Measurements from ENCODE around the gene OR5B21. TPM values are rescaled to one million over a fixed set of nuclear protein-coding genes. Genes with fewer than 3 reads are reported as not detected.

Gene OR5B21
- total and polyA plus RNA-seq, 2 experiments from 2014 or later = not detected

DNA sequence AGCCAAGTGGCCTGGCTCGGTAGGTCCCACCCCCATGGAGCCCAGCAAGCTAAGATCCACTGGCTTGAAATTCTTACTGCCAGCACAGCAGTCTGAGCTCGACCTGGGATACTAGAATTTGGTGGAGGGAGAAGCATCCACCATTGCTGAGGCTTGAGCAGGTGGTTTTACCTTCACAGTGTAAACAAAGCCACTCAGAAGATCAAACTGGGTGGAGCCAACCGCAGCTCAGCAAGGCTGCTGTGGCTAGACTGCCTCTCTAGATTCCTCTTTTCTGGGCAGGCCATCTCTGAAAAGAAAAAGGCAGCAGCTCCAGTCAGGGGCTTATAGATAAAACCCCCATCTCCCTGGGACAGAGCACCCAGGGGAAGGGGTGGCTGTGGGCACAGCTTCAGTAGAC is 22.3 kb upstream of the OR5B21 start:
- in situ Hi-C loops (cut with MboI) = no loop called here
- Histone ChIP-seq H3K79me2 (ENCODE audit: insufficient read depth) (peaks cover 33% of the 10 kb centered on the region), H3K4me2 (ENCODE audit: unreplicated experiment) (no peak overlapping the region)

DNA sequence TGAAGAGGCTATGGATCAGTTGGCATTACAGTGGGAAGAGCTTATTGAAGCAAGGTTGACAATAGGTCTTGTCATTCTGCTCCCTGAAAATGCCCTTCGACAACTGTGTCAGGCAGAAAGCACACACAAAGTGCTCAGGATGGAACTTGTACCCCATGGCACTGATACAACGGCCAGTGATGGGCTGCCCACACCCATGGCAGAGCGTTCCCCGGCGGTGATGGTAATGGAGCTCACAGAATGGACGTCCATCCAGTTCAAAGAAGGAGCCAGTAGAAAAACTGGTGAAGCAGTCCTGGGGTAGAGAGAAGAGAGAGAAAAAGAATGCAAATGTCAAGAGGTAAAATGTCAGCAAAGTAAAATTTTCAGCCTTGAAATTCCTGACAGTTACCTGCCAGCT is 19.5 kb upstream of the OR5B21 start:
- Histone ChIP-seq H3K27ac (no peak overlapping the region), H4K20me1 (ENCODE audit: insufficient read depth) (no peaks in the 10 kb centered on the region), H3F3A (ENCODE audit: insufficient read depth) (peaks cover 35% of the 10 kb centered on the region), H3K9me2 (ENCODE audit: insufficient read depth) (no peaks in the 10 kb centered on the region), H3K4me3 (no peak overlapping the region), H2AFZ (no peak overlapping the region), H3K36me3 (ENCODE audit: low read depth) (peaks cover 51% of the 10 kb centered on the region), H3K9ac (no peak overlapping the region), H3K4me2 (ENCODE audit: unreplicated experiment) (no peak overlapping the region), H3K27me3 (replicated peaks; ENCODE audit: insufficient read depth) (no peaks in the 10 kb centered on the region), H3K9me3 (ENCODE audit: low read depth) (no peaks in the 10 kb centered on the region), H3K4me1 (ENCODE audit: insufficient read depth) (peaks cover 7% of the 10 kb centered on the region; the same call in 1 of the 2 replicates), H3K79me2 (ENCODE audit: insufficient read depth) (peaks cover 8% of the 10 kb centered on the region; the same call in 1 of the 2 replicates)
- in situ Hi-C loops (cut with MboI) = no loop called here
- no peak for DNase-seq
- 98 to 99% methylated on average over 6 of the region's 6 CpGs for WGBS, 2 experiments (ENCODE audit: low coverage in 1 of 2, low lambda C conversion rate in 2 of 2, missing lambda C conversion rate in 2 of 2)
- no peak for TF ChIP-seq EZH2phosphoT487 (IDR thresholded peaks at IDR 0.05; ENCODE audit: insufficient read depth, low read depth)
- TF ChIP-seq EZH2 (IDR thresholded peaks at IDR 0.05; ENCODE audit: insufficient read depth, poor library complexity, severe bottlenecking) = no peak

More for the DNA sequence above, 22.3 kb upstream of the OR5B21 start:
- 0 out of 2 replicates have a peak, but pooled peaks cover 4% of the 10 kb centered on the region for H4K20me1 ChIP-seq (ENCODE audit: insufficient read depth)
- peaks cover 61% of the 10 kb centered on the region for H3K36me3 ChIP-seq (ENCODE audit: low read depth)
- no peaks in the 10 kb centered on the region for H3K9me2 ChIP-seq (ENCODE audit: insufficient read depth)
- WGBS, 2 experiments (ENCODE audit: low coverage in 1 of 2, low lambda C conversion rate in 2 of 2, missing lambda C conversion rate in 2 of 2) = 93 to 96% methylated on average over 3 of the region's 3 CpGs
- no peak overlapping the region for H3K4me3 ChIP-seq
- H3F3A ChIP-seq (ENCODE audit: insufficient read depth) = peaks cover 28% of the 10 kb centered on the region
- no peak for DNase-seq
- H3K9ac ChIP-seq = no peak overlapping the region
- TF ChIP-seq EZH2phosphoT487 (IDR thresholded peaks at IDR 0.05; ENCODE audit: insufficient read depth, low read depth) (no peak), EZH2 (IDR thresholded peaks at IDR 0.05; ENCODE audit: insufficient read depth, poor library complexity, severe bottlenecking) (no peak)
- H2AFZ ChIP-seq = no peak overlapping the region
- H3K9me3 ChIP-seq (ENCODE audit: low read depth) = no peaks in the 10 kb centered on the region
- no peaks in the 10 kb centered on the region for H3K27me3 ChIP-seq (replicated peaks; ENCODE audit: insufficient read depth)
- no peak overlapping the region for H3K27ac ChIP-seq
- no peaks in the 10 kb centered on the region for H3K4me1 ChIP-seq (ENCODE audit: insufficient read depth)

DNA sequence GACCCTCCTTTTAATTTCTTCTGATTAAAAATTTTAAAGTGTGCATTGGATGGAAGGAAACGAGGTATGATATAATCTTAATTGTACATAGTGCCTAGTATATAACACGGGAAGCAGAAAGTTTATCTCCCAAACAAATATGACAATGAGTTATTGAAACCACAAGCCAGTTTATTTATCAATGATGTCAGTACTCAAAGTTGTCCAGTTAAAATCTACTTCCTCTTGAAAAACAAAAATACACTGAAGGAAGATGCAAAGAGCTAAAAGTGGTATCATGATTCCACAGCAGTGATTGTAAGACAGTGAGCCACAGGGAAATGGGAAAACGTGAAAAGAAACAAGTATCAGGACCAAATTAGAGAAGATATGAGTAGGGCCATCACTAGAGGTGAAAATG is 18.8 kb upstream of the OR5B21 start:
- H3K9ac ChIP-seq = no peak overlapping the region
- in situ Hi-C loops (cut with MboI) = no loop called here
- no peak overlapping the region for H3K27ac ChIP-seq
- DNase-seq = no peak
- H3F3A ChIP-seq (ENCODE audit: insufficient read depth) = peaks cover 35% of the 10 kb centered on the region
- no peaks in the 10 kb centered on the region for H3K9me3 ChIP-seq (ENCODE audit: low read depth)
- TF ChIP-seq EZH2 (IDR thresholded peaks at IDR 0.05; ENCODE audit: insufficient read depth, poor library complexity, severe bottlenecking) (no peak), EZH2phosphoT487 (IDR thresholded peaks at IDR 0.05; ENCODE audit: insufficient read depth, low read depth) (no peak)
- WGBS, 2 experiments (ENCODE audit: low coverage in 1 of 2, low lambda C conversion rate in 2 of 2, missing lambda C conversion rate in 2 of 2) = 83 to 85% methylated on average over 3 of the region's 3 CpGs
- H3K27me3 ChIP-seq (replicated peaks; ENCODE audit: insufficient read depth) = no peaks in the 10 kb centered on the region
- H3K79me2 ChIP-seq (ENCODE audit: insufficient read depth) = peaks cover 8% of the 10 kb centered on the region; the same call in 1 of the 2 replicates
- peaks cover 51% of the 10 kb centered on the region for H3K36me3 ChIP-seq (ENCODE audit: low read depth)
- peaks cover 7% of the 10 kb centered on the region; the same call in 1 of the 2 replicates for H3K4me1 ChIP-seq (ENCODE audit: insufficient read depth)
- H3K4me3 ChIP-seq = no peak overlapping the region
- no peak overlapping the region for H2AFZ ChIP-seq
- no peak overlapping the region for H3K4me2 ChIP-seq (ENCODE audit: unreplicated experiment)
- H3K9me2 ChIP-seq (ENCODE audit: insufficient read depth) = no peaks in the 10 kb centered on the region
- no peaks in the 10 kb centered on the region for H4K20me1 ChIP-seq (ENCODE audit: insufficient read depth)

DNA sequence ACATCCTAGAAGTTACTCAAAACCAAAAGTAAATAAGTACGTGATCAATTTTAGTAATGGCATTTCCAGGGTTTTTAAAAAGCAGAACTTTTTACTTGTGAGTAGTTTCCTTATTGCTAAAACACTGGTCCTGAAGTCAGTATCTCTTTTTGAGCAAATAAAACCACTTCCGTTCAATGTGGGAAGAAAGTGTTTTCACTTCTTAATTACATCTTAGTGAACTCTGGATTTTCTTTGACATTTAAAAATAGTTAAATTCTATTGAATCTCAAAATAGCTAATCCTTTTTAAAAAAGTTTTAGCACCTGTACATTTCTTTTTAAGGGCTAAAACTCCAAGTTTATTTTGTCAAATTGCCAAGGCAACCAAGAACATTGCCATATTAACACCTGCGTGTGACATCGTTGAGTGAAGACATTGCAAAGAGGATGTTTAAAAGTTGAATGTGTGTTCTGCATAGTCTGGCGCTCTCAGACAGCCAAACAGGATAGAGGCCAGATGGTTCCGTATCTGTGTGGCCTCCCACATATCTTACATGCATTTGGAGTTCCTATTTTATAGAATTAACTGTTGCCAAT is 17.2 kb upstream of the OR5B21 start:
- Histone ChIP-seq H3K4me2 (ENCODE audit: unreplicated experiment) (no peak overlapping the region), H4K20me1 (ENCODE audit: insufficient read depth) (no peaks in the 10 kb centered on the region), H3K36me3 (ENCODE audit: low read depth) (peaks cover 47% of the 10 kb centered on the region), H3K4me3 (no peak overlapping the region), H3K4me1 (ENCODE audit: insufficient read depth) (peaks cover 7% of the 10 kb centered on the region; the same call in 1 of the 2 replicates), H3K79me2 (ENCODE audit: insufficient read depth) (no peaks in the 10 kb centered on the region), H3K9me3 (ENCODE audit: low read depth) (no peaks in the 10 kb centered on the region), H3K27ac (no peak overlapping the region), H2AFZ (no peak overlapping the region), H3F3A (ENCODE audit: insufficient read depth) (peaks cover 35% of the 10 kb centered on the region), H3K9me2 (ENCODE audit: insufficient read depth) (no peaks in the 10 kb centered on the region), H3K9ac (no peak overlapping the region), H3K27me3 (replicated peaks; ENCODE audit: insufficient read depth) (no peaks in the 10 kb centered on the region)
- DNase-seq = no peak
- TF ChIP-seq EZH2 (IDR thresholded peaks at IDR 0.05; ENCODE audit: insufficient read depth, poor library complexity, severe bottlenecking) (no peak), EZH2phosphoT487 (IDR thresholded peaks at IDR 0.05; ENCODE audit: insufficient read depth, low read depth) (no peak)
- 69 to 71% methylated on average over 6 of the region's 6 CpGs for WGBS, 2 experiments (ENCODE audit: low coverage in 1 of 2, low lambda C conversion rate in 2 of 2, missing lambda C conversion rate in 2 of 2)
- in situ Hi-C loops (cut with MboI) = no loop called here

Data from GM23248 (cell line).